ENCODE measurements around the gene NPAS2. TPM values are rescaled to one million over a fixed set of nuclear protein-coding genes. Genes with fewer than 3 reads are reported as not detected.

Gene NPAS2
- total RNA-seq, 2 donors from 2014 or later, result 30.1 to 56.9 TPM

DNA sequence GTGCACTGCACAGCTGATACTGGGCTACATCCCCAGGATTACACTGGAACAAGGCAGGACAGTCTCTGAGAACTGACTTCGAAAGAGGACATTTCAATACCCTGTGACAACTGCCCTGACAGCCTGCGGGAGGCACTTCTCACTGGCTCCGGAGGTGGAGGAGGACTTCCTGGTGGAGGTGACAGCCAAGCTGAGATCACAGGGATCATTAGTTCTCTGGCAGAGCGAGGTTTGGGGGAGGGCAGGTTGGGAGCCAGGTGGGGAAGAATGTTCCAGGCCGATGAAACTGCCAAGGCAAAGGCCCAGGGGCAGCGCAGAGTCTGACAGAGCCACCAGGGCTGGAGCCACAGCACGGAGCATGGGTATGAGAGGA lies 28.0 kb upstream of the NPAS2 start:
- no peak for DNase-seq (ENCODE audit: low spot score)

DNA sequence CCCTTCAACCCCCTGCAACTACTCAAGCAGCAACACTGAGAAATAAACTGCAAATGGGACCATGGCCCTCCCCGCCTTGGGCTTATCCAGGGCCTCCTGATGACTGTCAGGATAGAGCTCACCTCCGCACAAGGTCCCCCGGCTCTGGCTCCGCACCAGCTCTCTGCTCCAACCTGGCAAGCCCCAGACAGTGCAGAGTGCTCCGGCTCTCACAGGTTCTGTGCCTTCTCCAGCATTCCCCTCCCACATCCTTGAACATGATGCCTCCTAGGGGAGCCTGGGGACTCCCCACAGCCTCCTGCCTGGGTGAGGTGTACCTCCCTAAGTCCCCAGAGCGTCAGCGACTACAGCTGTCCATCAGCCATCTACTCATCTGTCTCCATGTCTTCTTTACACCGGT lies 26.7 kb upstream of the NPAS2 start:
- no peak for DNase-seq (ENCODE audit: low spot score)
- intact Hi-C loops (cut with DNase I), result no loop called here

More for the DNA sequence above, 28.0 kb upstream of the NPAS2 start:
- intact Hi-C loops (cut with DNase I), result no loop called here

DNA sequence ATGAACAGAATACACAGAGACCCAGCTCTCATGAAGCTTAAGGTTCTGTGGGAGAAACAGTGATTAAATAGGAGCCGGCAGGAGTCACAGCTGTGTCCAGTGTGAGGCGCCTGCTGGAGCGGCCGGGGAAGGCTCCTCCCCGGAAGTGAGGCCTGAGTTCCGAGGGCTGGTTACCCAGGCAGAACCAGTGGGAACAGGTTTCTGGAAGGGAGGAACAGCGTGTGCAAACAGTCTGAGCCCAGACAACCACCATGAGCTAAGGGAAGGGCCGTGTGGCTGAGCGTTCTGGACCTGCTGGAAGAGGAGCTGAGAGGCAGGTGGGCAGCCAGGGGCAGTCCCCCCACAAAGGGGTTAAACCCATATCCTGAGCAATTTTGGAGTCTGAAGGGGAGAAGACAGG lies 26.0 kb upstream of the NPAS2 start:
- intact Hi-C loops (cut with DNase I), result no loop called here
- no peak for DNase-seq (ENCODE audit: low spot score)

DNA sequence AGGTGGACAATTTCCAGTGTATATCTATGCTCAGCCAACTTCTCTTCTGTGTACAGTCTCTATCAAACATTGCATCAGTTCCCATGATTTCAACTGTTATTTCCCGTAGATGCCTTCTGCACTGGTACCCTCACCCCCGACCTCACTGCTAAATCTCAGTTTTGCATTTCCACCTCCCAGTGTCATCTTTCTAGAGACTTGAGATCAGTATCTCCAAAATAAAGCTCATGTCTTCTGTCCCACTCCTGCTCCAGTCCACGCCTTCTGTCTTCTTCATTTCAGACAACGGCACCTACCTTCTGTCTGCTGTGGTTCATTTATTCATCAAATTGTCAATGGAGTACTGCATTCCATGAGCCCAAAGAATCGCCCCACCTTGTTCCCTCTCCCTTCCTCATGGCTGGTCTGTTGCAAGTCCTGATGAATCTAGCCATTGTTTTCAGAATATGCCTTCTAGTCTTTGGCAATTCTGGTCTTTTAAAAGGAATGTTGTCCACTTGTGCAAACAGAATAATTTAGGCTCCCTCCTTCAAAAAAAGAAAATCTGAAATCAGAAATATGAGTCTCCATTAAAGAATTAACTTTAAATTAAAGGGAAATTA lies 23.3 kb upstream of the NPAS2 start:
- intact Hi-C loops (cut with DNase I), result no loop called here
- DNase-seq (ENCODE audit: low spot score), result no peak

DNA sequence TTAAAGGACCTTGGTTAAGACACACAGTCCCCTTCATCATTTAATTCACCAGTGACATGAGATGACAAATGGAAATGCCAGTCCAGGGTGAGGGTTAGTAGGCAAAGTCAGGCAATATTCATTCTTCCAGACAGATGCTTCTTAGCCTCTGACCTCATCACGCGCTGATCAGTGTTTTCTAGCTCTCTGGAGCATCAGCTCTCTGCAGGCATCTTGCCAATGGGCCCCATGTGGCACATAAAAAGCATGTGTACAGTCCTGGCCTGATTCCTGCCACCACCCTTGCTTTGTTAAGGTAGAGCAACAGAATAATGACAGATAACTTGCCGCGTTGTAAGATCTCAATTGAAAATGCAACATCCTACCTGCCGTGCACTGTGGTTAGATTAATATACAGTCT lies 20.3 kb upstream of the NPAS2 start:
- DNase-seq (ENCODE audit: low spot score), result no peak
- intact Hi-C loops (cut with DNase I), result no loop called here

DNA sequence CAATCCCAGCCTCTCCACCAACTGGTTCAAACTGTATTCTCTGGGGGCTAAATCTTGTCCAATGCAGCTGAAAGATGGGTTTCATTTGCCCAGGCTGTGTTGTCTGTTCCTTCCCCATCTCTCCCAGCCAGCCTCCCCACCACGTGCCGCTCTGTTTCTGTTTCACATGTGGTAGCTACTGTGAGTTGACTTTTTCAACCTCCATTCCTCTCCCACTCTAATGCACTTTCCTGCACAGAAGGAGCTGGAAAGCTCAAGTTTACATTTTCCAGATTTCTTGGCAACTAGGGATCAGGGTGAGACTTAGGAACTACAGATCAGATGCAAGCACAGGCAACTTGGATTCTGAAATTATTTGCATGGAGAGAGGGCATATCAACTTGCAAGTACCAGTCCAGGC lies 19.0 kb upstream of the NPAS2 start:
- no peak for DNase-seq (ENCODE audit: low spot score)
- intact Hi-C loops (cut with DNase I), result no loop called here

DNA sequence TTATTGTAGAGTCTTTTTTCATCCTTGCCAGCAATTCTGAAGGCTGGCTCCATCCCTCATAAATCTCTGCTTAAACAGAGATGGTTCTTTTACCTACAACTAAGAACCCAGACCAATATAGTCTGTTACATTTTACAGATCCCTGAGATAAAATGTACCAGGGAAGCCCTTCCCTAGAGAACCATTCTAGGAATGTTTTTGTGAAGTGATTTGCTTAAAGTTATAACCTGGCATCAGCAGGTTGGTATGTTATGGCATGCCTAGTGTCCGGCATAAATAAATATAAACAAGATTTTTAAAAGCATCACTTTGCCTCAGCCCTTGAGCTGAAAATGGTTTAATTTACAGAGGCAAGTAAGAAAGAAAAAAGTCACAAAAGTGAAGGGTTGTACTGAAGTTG lies 18.5 kb upstream of the NPAS2 start:
- intact Hi-C loops (cut with DNase I), result no loop called here
- DNase-seq (ENCODE audit: low spot score), result no peak

DNA sequence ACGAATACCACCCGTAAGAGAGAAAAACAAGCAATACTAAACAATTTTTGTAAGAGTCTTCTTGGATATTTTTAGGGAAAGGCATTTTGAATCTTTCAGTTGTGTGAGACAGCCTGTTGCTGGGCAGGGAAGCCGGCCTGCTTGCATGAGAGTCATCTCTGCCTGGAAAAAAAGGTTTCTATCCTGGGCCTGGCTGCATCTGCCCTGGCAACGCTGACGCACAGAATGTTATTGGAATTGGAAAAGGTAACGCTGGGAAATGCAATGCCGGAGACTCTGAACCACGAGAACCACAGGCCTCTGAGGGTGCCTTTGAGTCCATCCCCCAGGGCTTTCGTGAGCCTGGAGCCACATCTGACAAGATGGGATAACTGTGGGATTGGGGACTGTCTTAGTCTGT lies 17.9 kb upstream of the NPAS2 start:
- intact Hi-C loops (cut with DNase I), result no loop called here
- peak; percentile 36 for DNase-seq (ENCODE audit: low spot score)

DNA sequence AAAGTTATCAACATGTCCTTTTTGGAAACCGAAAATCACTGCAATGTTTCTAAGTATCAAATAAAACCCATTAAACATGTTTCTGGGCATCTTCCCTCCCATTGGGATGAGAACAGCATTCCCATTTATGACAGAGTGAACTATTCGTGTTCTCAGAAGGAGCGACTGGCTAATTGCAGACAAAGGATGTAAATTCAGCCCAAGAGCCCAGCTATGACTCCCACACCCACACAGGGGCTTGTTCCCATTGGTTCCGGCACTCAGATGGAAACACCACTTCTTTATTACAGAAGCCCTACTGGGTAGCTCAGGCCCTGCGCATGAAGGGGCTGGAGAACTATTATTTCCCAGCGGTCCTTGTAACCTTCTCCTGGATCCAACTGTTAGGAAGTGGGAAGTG lies 16.6 kb upstream of the NPAS2 start:
- no peak for DNase-seq (ENCODE audit: low spot score)
- intact Hi-C loops (cut with DNase I), result no loop called here

DNA sequence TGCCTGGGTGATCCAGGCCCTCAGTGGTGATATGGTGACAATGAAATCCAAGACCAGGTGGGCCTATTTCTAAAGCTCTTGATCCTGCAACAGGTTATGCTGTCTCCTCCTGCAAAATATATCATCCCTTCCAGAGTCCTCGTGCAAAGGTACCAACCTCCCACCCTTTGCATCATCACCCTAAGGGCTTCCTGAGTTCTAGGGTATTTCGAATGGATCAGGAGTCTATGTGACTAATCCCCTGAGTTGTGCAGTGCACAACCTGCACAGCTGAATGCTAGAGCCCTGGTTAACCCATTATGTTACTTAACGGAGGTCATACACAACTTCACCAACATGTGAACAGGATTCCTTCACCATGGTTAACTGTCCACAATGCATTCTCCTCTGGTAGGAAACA lies 13.4 kb upstream of the NPAS2 start:
- DNase-seq (ENCODE audit: low spot score), result no peak

DNA sequence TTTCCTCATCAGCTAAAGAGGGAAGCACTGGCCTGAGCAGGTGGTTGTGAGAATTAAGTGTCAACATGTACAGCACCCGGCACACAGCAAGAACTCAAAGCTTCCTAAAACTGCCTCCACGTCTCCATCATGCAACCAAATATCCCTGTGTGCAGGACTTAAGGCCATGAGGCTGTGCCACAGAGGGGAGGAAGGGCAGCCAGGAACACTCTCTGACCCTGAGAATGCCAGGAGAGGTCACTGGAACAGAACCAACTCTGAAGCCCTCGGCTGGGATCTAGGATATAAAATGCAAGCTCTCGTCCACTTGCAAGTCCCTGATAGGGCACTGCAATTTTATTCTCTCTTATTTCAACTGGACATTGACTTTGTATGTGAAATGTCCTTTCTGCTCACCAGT lies 12.2 kb upstream of the NPAS2 start:
- intact Hi-C loops (cut with DNase I), result no loop called here

More for the DNA sequence above, 13.4 kb upstream of the NPAS2 start:
- intact Hi-C loops (cut with DNase I), result no loop called here

DNA sequence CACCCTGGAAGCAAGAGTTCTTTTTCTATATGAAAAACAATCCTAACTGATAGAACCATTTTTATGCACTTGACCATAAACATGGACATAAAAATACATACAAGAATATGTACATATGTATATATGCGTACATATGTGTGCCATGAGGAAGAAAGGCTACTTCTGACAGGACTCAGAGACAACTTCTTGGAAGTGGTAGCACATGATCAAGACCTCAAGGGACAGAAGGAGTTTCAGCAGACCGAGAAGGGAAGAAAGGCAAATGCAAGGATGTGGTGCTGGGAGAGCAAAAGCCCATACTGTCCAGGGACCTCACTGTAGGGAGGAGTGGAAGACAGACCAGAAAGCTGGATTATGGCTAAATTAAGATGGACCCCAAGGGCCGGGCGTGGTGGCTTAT lies 11.4 kb upstream of the NPAS2 start:
- no peak for DNase-seq (ENCODE audit: low spot score)
- intact Hi-C loops (cut with DNase I), result no loop called here

More for the DNA sequence above, 12.2 kb upstream of the NPAS2 start:
- no peak for DNase-seq (ENCODE audit: low spot score)

DNA sequence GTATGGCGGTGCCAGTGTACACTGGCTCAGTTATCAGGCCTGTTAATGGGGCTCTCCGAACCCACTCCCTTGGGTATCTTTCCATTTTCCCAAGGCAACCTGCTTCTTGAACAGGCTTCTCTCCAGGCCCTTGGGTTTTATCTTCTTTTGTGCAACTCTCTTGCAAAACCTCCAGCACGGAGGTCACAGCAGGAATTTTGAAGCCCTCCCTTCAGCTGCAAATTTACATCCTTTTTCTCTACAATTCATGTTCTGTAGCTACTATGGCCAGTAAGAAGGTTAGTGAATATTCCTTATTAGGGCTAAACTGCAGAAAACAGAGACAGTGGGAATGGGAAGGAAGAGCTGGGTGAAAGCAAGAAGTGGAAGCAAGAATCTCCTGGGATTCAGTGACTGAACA lies 10.4 kb upstream of the NPAS2 start:
- intact Hi-C loops (cut with DNase I), result no loop called here
- no peak for DNase-seq (ENCODE audit: low spot score)

DNA sequence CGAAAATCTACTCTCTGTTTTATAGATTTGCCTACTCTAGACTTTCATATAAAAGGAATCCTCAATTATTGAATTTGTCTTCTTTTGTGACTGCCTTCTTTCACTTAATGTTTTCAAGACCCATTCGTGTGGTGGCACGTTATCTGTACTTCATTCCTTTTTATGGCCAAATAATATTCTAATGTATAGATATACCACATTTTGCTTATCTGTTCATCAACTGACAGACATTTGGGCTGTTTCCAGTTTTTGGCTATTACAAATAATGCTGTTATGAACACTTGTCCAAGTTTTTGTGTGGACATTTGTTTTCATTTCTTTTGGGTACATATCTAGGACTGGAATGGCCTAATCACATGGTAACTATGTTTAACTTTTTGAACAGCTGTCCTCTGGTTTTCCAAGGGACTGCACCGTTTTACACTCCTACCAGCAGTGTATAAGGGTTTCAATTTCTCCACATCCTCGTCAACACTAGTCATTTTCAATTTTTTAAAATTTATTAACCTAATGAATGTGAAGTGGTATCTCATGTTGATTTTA lies 9.3 kb upstream of the NPAS2 start:
- intact Hi-C loops (cut with DNase I), result loop anchor here in 1 of 2 donors (10.0 kb wide), 1 partner anchor 46 kb away; no protein-coding TSS in a partner anchor
- no peak for DNase-seq (ENCODE audit: low spot score)

DNA sequence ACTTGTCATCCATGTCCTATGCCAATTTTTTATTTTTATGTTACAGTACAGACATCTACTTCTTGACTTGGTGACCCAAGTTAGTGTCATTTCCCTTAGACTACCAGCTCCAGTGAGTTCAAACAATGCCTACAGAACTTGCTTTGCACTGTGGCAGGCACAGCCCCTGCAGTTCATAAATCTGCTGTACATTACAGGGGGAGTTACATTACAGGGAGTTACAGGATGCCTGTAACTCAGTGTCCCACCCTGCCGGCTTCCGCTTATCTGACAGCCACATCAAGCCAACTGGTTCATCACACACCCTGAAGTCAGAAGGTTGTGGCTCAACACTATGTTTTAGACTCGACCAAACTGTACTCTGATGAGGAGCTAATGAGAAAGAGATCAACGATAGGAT lies 7.8 kb upstream of the NPAS2 start:
- no peak for DNase-seq (ENCODE audit: low spot score)
- intact Hi-C loops (cut with DNase I), result loop anchor here in 1 of 2 donors (10.0 kb wide), 1 partner anchor 47 kb away; no protein-coding TSS in a partner anchor

DNA sequence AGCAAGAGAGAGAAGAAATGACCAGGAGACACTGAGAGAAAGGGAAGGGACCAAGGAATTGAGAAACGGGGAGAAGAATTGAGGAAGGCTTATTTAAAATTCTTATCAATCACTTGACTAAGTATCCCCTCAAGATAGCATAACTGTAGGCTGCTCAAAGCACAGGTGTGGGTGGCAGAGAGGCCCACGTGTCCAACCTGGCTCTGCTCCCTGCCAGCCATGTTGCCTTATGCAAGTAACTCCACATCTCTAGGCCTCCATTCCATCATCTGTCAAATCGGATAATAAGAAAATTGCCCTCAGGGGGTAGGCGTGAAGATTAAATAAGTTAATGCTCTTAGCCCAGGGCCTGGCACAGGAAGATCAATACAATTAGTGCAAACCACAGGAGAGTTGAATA lies 7.4 kb upstream of the NPAS2 start:
- DNase-seq (ENCODE audit: low spot score), result no peak
- intact Hi-C loops (cut with DNase I), result loop anchor here in 1 of 2 donors (10.0 kb wide), 1 partner anchor 48 kb away; no protein-coding TSS in a partner anchor

DNA sequence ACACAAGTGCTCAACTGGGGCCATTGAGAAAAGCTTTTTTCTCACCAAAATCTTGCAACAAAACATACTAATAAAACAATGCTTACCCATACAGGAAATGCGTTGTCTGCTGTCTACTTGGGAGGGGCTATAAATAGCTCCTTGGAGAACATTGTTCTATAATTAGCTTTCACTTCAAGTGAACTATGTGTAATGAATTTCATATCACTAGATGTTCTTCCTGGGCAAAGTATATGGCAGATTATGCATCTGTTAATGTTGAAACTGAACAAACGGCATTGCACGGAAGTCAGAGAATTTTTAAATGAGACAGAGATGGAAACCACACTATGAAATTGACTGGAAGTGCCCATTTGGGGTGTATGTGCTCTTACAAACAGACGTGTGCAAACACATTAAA lies 6.4 kb upstream of the NPAS2 start:
- no peak for DNase-seq (ENCODE audit: low spot score)
- intact Hi-C loops (cut with DNase I), result loop anchor here in 1 of 2 donors (10.0 kb wide), 1 partner anchor 49 kb away; no protein-coding TSS in a partner anchor

DNA sequence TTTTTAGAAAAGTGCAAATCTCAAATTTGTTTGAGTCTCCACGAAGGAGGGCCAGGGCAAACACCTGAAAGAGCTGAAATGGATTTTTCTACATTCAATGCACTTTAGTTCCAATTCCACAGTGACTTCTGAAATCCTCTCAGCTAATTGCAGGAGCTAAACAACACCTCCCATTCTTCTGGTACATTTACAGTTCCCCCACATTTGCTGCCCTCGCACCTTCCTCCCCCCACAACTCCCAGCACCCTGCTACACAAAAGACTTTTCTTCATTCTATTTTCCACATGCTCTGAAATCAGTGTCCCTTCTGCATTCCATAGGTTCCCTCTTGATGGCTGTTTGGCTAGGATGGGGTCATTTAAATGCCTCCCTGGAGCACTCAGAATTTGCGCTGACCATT lies 5.9 kb upstream of the NPAS2 start:
- DNase-seq (ENCODE audit: low spot score), result no peak
- intact Hi-C loops (cut with DNase I), result loop anchor here in 1 of 2 donors (10.0 kb wide), 1 partner anchor 49 kb away; no protein-coding TSS in a partner anchor

DNA sequence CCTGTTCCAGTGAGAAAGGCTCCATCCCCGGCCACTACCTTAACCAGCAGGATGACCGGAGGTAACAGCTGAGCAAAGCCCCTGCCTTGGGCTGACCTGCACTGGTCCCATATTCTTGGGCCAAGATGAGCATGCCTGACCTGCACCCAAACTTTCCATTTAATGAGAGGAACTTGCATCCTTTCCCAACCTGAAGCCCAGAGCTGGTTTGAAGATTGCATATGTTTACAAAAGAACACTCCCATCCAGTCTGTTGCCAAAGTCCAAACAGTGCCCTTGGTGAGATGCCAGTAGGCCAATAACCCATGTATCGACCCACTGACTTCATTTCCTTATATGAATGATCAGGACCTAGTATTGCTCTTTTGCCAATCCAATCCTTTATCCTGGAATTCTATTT lies 5.5 kb upstream of the NPAS2 start:
- intact Hi-C loops (cut with DNase I), result loop anchor here in 1 of 2 donors (10.0 kb wide), 1 partner anchor 50 kb away; no protein-coding TSS in a partner anchor
- no peak for DNase-seq (ENCODE audit: low spot score)

DNA sequence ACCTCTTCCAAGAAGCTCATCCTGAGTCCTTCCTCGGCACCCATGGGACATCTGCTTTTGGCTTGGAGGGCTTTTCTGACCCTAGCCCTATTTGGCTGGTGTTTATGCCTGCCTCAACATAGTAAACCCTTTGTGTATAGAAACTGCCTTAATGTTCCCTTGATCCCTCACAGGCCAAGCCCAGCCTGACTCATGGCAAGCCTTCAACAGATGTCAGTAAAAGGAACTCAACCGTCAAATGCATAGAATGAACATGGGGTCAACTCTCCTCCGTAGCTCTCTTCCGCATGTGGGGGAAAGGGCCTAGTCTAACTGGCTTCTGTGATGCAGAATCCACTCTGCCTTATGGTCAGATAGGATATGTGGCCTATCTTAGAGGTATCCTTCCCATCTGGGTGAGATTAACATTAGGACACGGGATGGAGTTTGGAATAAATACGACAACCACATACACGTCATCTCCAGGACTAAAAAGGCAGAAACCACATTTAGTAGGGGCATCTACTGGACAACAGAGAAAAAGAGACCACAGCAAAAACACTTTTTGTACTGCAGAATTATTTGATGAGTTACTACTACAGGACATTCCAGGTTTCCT lies 2.5 kb upstream of the NPAS2 start:
- DNase-seq (ENCODE audit: low spot score), result no peak
- intact Hi-C loops (cut with DNase I), result loop anchor here (5.0 to 10.0 kb wide), 4 partner anchors 50 to 165 kb away; no protein-coding TSS in a partner anchor
